Activated naive CD4-positive, alpha-beta T cell treated with anti-CD3 and anti-CD28 coated beads, Interleukin-2, amount 50 U/mL, for 24 hours (primary cell): ENCODE results near the gene CNOT4.
"Not testable (repeated sequence)": the region's sequence is repeated elsewhere in the genome, so short reads cannot be mapped to it uniquely, and the experiment has no call there.

ENCODE experiments used
- H3K27ac Mint-ChIP-seq: one replicate; pipeline ENCODE4 v1.8.0; 2021; ENCODE audit warnings: mild to moderate bottlenecking, mixed read lengths
- H3K27me3 Mint-ChIP-seq: one replicate; pipeline ENCODE4 v1.8.0; 2021; ENCODE audit warnings: mixed read lengths
- H3K36me3 Mint-ChIP-seq: one replicate; pipeline ENCODE4 v1.8.0; 2021; ENCODE audit warnings: mixed read lengths
- H3K4me1 Mint-ChIP-seq: one replicate; pipeline ENCODE4 v1.8.0; 2021; ENCODE audit warnings: mixed read lengths
- H3K4me3 Mint-ChIP-seq: one replicate; pipeline ENCODE4 v1.8.0; 2021; ENCODE audit warnings: mild to moderate bottlenecking, mixed read lengths
- H3K9me3 Mint-ChIP-seq: one replicate; pipeline ENCODE4 v1.8.0; 2021; ENCODE audit warnings: mixed read lengths

Gene CNOT4

GRCh38 chr7:135523146-135523545, 13.2 kb upstream of the CNOT4 start:
- no peak overlapping the region for H3K27ac Mint-ChIP-seq
- H3K36me3 Mint-ChIP-seq = peaks cover 2% of the 10 kb centered on the region
- no peaks in the 10 kb centered on the region for H3K4me1 Mint-ChIP-seq
- no peaks in the 10 kb centered on the region for H3K27me3 Mint-ChIP-seq
- H3K9me3 Mint-ChIP-seq = no peaks in the 10 kb centered on the region
- no peak overlapping the region for H3K4me3 Mint-ChIP-seq

GRCh38 chr7:135522509-135522908, 12.6 kb upstream of the CNOT4 start:
- H3K4me3 Mint-ChIP-seq = no peak overlapping the region
- no peaks in the 10 kb centered on the region for H3K9me3 Mint-ChIP-seq
- H3K4me1 Mint-ChIP-seq = no peaks in the 10 kb centered on the region
- peaks cover 2% of the 10 kb centered on the region for H3K36me3 Mint-ChIP-seq
- no peaks in the 10 kb centered on the region for H3K27me3 Mint-ChIP-seq
- H3K27ac Mint-ChIP-seq = no peak overlapping the region

GRCh38 chr7:135519871-135520270, 10.0 kb upstream of the CNOT4 start:
- Mint-ChIP-seq H3K27ac (no peak overlapping the region), H3K4me3 (no peak overlapping the region), H3K27me3 (no peaks in the 10 kb centered on the region), H3K4me1 (no peaks in the 10 kb centered on the region), H3K36me3 (peaks cover 2% of the 10 kb centered on the region), H3K9me3 (no peaks in the 10 kb centered on the region)

GRCh38 chr7:135519233-135519688, 9.4 kb upstream of the CNOT4 start:
- Mint-ChIP-seq H3K4me3 (no peak overlapping the region), H3K9me3 (no peaks in the 10 kb centered on the region), H3K27ac (no peak overlapping the region), H3K36me3 (peaks cover 2% of the 10 kb centered on the region), H3K4me1 (no peaks in the 10 kb centered on the region), H3K27me3 (no peaks in the 10 kb centered on the region)

- Mint-ChIP-seq H3K27me3 (no peaks in the 10 kb centered on the region), H3K36me3 (peaks cover under 1% of the 10 kb centered on the region), H3K9me3 (no peaks in the 10 kb centered on the region), H3K4me1 (no peaks in the 10 kb centered on the region), H3K27ac (no peak overlapping the region), H3K4me3 (no peak overlapping the region)
Measured at GRCh38 chr7:135518748-135519147, 8.8 kb upstream of the CNOT4 start.

GRCh38 chr7:135517060-135517459, 7.2 kb upstream of the CNOT4 start:
- no peaks in the 10 kb centered on the region for H3K9me3 Mint-ChIP-seq
- H3K36me3 Mint-ChIP-seq = no peaks in the 10 kb centered on the region
- no peaks in the 10 kb centered on the region for H3K4me1 Mint-ChIP-seq
- no peaks in the 10 kb centered on the region for H3K27me3 Mint-ChIP-seq
- H3K4me3 Mint-ChIP-seq = no peak overlapping the region
- H3K27ac Mint-ChIP-seq = no peak overlapping the region

- Mint-ChIP-seq H3K36me3 (no peaks in the 10 kb centered on the region), H3K4me3 (no peak overlapping the region), H3K4me1 (no peaks in the 10 kb centered on the region), H3K27ac (no peak overlapping the region), H3K9me3 (no peaks in the 10 kb centered on the region), H3K27me3 (no peaks in the 10 kb centered on the region)
Measured at GRCh38 chr7:135514856-135515255, 5.0 kb upstream of the CNOT4 start.

- H3K9me3 Mint-ChIP-seq = no peaks in the 10 kb centered on the region
- no peak overlapping the region for H3K27ac Mint-ChIP-seq
- H3K36me3 Mint-ChIP-seq = no peaks in the 10 kb centered on the region
- H3K4me1 Mint-ChIP-seq = peaks cover 11% of the 10 kb centered on the region
- H3K27me3 Mint-ChIP-seq = no peaks in the 10 kb centered on the region
- no peak overlapping the region for H3K4me3 Mint-ChIP-seq
Measured at GRCh38 chr7:135512135-135512887, 2.4 kb upstream of the CNOT4 start.

GRCh38 chr7:135510592-135511183, 786 bp upstream of the CNOT4 start:
- H3K4me1 Mint-ChIP-seq = peaks cover 20% of the 10 kb centered on the region
- H3K4me3 Mint-ChIP-seq = no peak overlapping the region
- H3K9me3 Mint-ChIP-seq = no peaks in the 10 kb centered on the region
- no peaks in the 10 kb centered on the region for H3K27me3 Mint-ChIP-seq
- no peaks in the 10 kb centered on the region for H3K36me3 Mint-ChIP-seq
- no peak overlapping the region for H3K27ac Mint-ChIP-seq

GRCh38 chr7:135509589-135509838, 388 bp downstream of the CNOT4 start:
- peaks cover 25% of the 10 kb centered on the region for H3K4me1 Mint-ChIP-seq
- H3K36me3 Mint-ChIP-seq = peaks cover 2% of the 10 kb centered on the region
- no peaks in the 10 kb centered on the region for H3K27me3 Mint-ChIP-seq
- H3K9me3 Mint-ChIP-seq = no peaks in the 10 kb centered on the region
- H3K4me3 Mint-ChIP-seq = no peak overlapping the region
- no peak overlapping the region for H3K27ac Mint-ChIP-seq

GRCh38 chr7:135508883-135509588, 866 bp downstream of the CNOT4 start:
- Mint-ChIP-seq H3K36me3 (peaks cover 2% of the 10 kb centered on the region), H3K9me3 (no peaks in the 10 kb centered on the region), H3K27ac (no peak overlapping the region), H3K4me1 (peaks cover 26% of the 10 kb centered on the region), H3K4me3 (no peak overlapping the region), H3K27me3 (no peaks in the 10 kb centered on the region)

- H3K27me3 Mint-ChIP-seq = no peaks in the 10 kb centered on the region
- no peak overlapping the region for H3K4me3 Mint-ChIP-seq
- H3K9me3 Mint-ChIP-seq = no peaks in the 10 kb centered on the region
- no peak overlapping the region for H3K27ac Mint-ChIP-seq
- peaks cover 72% of the 10 kb centered on the region for H3K4me1 Mint-ChIP-seq
- H3K36me3 Mint-ChIP-seq = peaks cover 3% of the 10 kb centered on the region
Measured at GRCh38 chr7:135501402-135501801, 8.5 kb downstream of the CNOT4 start.

- Mint-ChIP-seq H3K9me3 (no peaks in the 10 kb centered on the region), H3K36me3 (peaks cover 2% of the 10 kb centered on the region), H3K27ac (peak overlapping the region; percentile 83), H3K4me1 (peaks cover 68% of the 10 kb centered on the region), H3K27me3 (no peaks in the 10 kb centered on the region), H3K4me3 (peak overlapping the region; percentile 39)
Measured at GRCh38 chr7:135499818-135500217, 10.1 kb downstream of the CNOT4 start.

- not testable (repeated sequence) for H3K27me3 Mint-ChIP-seq, H3K36me3 Mint-ChIP-seq, H3K4me3 Mint-ChIP-seq, H3K27ac Mint-ChIP-seq, H3K9me3 Mint-ChIP-seq
- H3K4me1 Mint-ChIP-seq = peaks cover 65% of the 10 kb centered on the region
Measured at GRCh38 chr7:135497161-135497560, 12.7 kb downstream of the CNOT4 start.

GRCh38 chr7:135493362-135493761, 16.5 kb downstream of the CNOT4 start:
- no peaks in the 10 kb centered on the region for H3K9me3 Mint-ChIP-seq
- peaks cover 8% of the 10 kb centered on the region for H3K36me3 Mint-ChIP-seq
- H3K4me3 Mint-ChIP-seq = no peak overlapping the region
- no peak overlapping the region for H3K27ac Mint-ChIP-seq
- H3K27me3 Mint-ChIP-seq = no peaks in the 10 kb centered on the region
- peaks cover 34% of the 10 kb centered on the region for H3K4me1 Mint-ChIP-seq

- no peak overlapping the region for H3K4me3 Mint-ChIP-seq
- H3K27me3 Mint-ChIP-seq = no peaks in the 10 kb centered on the region
- H3K36me3 Mint-ChIP-seq = peaks cover 8% of the 10 kb centered on the region
- no peak overlapping the region for H3K27ac Mint-ChIP-seq
- H3K9me3 Mint-ChIP-seq = no peaks in the 10 kb centered on the region
- H3K4me1 Mint-ChIP-seq = peaks cover 25% of the 10 kb centered on the region
Measured at GRCh38 chr7:135492151-135492550, 17.8 kb downstream of the CNOT4 start.
